Measurements from ENCODE around the gene POLR3E.

POLR3E gene

GRCh38 chr16:22262460-22262859 lies 34.7 kb upstream of the POLR3E start:
- no peaks in the 10 kb centered on the region for H3K27me3 ChIP-seq (ENCODE audit: insufficient read depth, insufficient read length)
- H3K4me1 ChIP-seq (ENCODE audit: insufficient read depth, insufficient read length) = no peaks in the 10 kb centered on the region
- peaks cover 73% of the 10 kb centered on the region for H3K36me3 ChIP-seq (ENCODE audit: insufficient read depth, insufficient read length, low read length)
- peaks cover 16% of the 10 kb centered on the region; the same call in 1 of the 2 replicates for H3K9me3 ChIP-seq (ENCODE audit: insufficient read depth, low read length)
- H3K9ac ChIP-seq (ENCODE audit: insufficient read length, low read depth) = no peak overlapping the region
- DNase-seq (ENCODE audit: low read depth, low spot score) = no peak
- TF ChIP-seq ZNF274 (IDR thresholded peaks at IDR 0.05; ENCODE audit: low read depth, low read length) (no peak), SUZ12 (IDR thresholded peaks at IDR 0.05; ENCODE audit: extremely low read depth, insufficient read depth, insufficient read length) (no peak), YY1 (IDR thresholded peaks at IDR 0.05; ENCODE audit: insufficient read depth, insufficient read length) (no peak)
- H3K4me3 ChIP-seq (ENCODE audit: insufficient read length, low read depth) = no peak overlapping the region

GRCh38 chr16:22264786-22265185 lies 32.4 kb upstream of the POLR3E start:
- no peaks in the 10 kb centered on the region for H3K27me3 ChIP-seq (ENCODE audit: insufficient read depth, insufficient read length)
- no peak overlapping the region for H3K9ac ChIP-seq (ENCODE audit: insufficient read length, low read depth)
- H3K9me3 ChIP-seq (ENCODE audit: insufficient read depth, low read length) = peaks cover 8% of the 10 kb centered on the region; the same call in 1 of the 2 replicates
- no peak overlapping the region for H3K4me3 ChIP-seq (ENCODE audit: insufficient read length, low read depth)
- no peak for DNase-seq (ENCODE audit: low read depth, low spot score)
- H3K4me1 ChIP-seq (ENCODE audit: insufficient read depth, insufficient read length) = no peaks in the 10 kb centered on the region
- TF ChIP-seq ZNF274 (IDR thresholded peaks at IDR 0.05; ENCODE audit: low read depth, low read length) (no peak), YY1 (IDR thresholded peaks at IDR 0.05; ENCODE audit: insufficient read depth, insufficient read length) (no peak), SUZ12 (IDR thresholded peaks at IDR 0.05; ENCODE audit: extremely low read depth, insufficient read depth, insufficient read length) (no peak)
- H3K36me3 ChIP-seq (ENCODE audit: insufficient read depth, insufficient read length, low read length) = peaks cover 68% of the 10 kb centered on the region

GRCh38 chr16:22265351-22265750 lies 31.9 kb upstream of the POLR3E start:
- peaks cover 2% of the 10 kb centered on the region; the same call in 1 of the 2 replicates for H3K9me3 ChIP-seq (ENCODE audit: insufficient read depth, low read length)
- H3K36me3 ChIP-seq (ENCODE audit: insufficient read depth, insufficient read length, low read length) = peaks cover 68% of the 10 kb centered on the region
- no peak overlapping the region for H3K9ac ChIP-seq (ENCODE audit: insufficient read length, low read depth)
- no peaks in the 10 kb centered on the region for H3K27me3 ChIP-seq (ENCODE audit: insufficient read depth, insufficient read length)
- TF ChIP-seq ZNF274 (IDR thresholded peaks at IDR 0.05; ENCODE audit: low read depth, low read length) (no peak), SUZ12 (IDR thresholded peaks at IDR 0.05; ENCODE audit: extremely low read depth, insufficient read depth, insufficient read length) (no peak), YY1 (IDR thresholded peaks at IDR 0.05; ENCODE audit: insufficient read depth, insufficient read length) (no peak)
- DNase-seq (ENCODE audit: low read depth, low spot score) = no peak
- no peaks in the 10 kb centered on the region for H3K4me1 ChIP-seq (ENCODE audit: insufficient read depth, insufficient read length)
- no peak overlapping the region for H3K4me3 ChIP-seq (ENCODE audit: insufficient read length, low read depth)

- H3K27me3 ChIP-seq (ENCODE audit: insufficient read depth, insufficient read length) = no peaks in the 10 kb centered on the region
- no peak overlapping the region for H3K4me3 ChIP-seq (ENCODE audit: insufficient read length, low read depth)
- H3K4me1 ChIP-seq (ENCODE audit: insufficient read depth, insufficient read length) = no peaks in the 10 kb centered on the region
- TF ChIP-seq YY1 (IDR thresholded peaks at IDR 0.05; ENCODE audit: insufficient read depth, insufficient read length) = no peak
- H3K9me3 ChIP-seq (ENCODE audit: insufficient read depth, low read length) = no peaks in the 10 kb centered on the region
- DNase-seq (ENCODE audit: low read depth, low spot score) = no peak
- no peak overlapping the region for H3K9ac ChIP-seq (ENCODE audit: insufficient read length, low read depth)
- peaks cover 63% of the 10 kb centered on the region for H3K36me3 ChIP-seq (ENCODE audit: insufficient read depth, insufficient read length, low read length)
These were observed 30.7 kb upstream of the POLR3E start for GRCh38 chr16:22266546-22266945.

GRCh38 chr16:22267764-22268163 lies 29.4 kb upstream of the POLR3E start:
- H3K4me3 ChIP-seq (ENCODE audit: insufficient read length, low read depth) = no peak overlapping the region
- peaks cover 69% of the 10 kb centered on the region for H3K36me3 ChIP-seq (ENCODE audit: insufficient read depth, insufficient read length, low read length)
- DNase-seq (ENCODE audit: low read depth, low spot score) = no peak
- H3K9me3 ChIP-seq (ENCODE audit: insufficient read depth, low read length) = no peaks in the 10 kb centered on the region
- H3K27me3 ChIP-seq (ENCODE audit: insufficient read depth, insufficient read length) = no peaks in the 10 kb centered on the region
- TF ChIP-seq ZNF274 (IDR thresholded peaks at IDR 0.05; ENCODE audit: low read depth, low read length) (no peak), YY1 (IDR thresholded peaks at IDR 0.05; ENCODE audit: insufficient read depth, insufficient read length) (no peak), SUZ12 (IDR thresholded peaks at IDR 0.05; ENCODE audit: extremely low read depth, insufficient read depth, insufficient read length) (no peak)
- H3K9ac ChIP-seq (ENCODE audit: insufficient read length, low read depth) = no peak overlapping the region
- H3K4me1 ChIP-seq (ENCODE audit: insufficient read depth, insufficient read length) = no peaks in the 10 kb centered on the region

- no peaks in the 10 kb centered on the region; the same call in 1 of the 2 replicates for H3K9me3 ChIP-seq (ENCODE audit: insufficient read depth, low read length)
- H3K4me3 ChIP-seq (ENCODE audit: insufficient read length, low read depth) = no peak overlapping the region
- H3K4me1 ChIP-seq (ENCODE audit: insufficient read depth, insufficient read length) = no peaks in the 10 kb centered on the region
- TF ChIP-seq ZNF274 (IDR thresholded peaks at IDR 0.05; ENCODE audit: low read depth, low read length) = no peak
- no peak overlapping the region for H3K9ac ChIP-seq (ENCODE audit: insufficient read length, low read depth)
- H3K27me3 ChIP-seq (ENCODE audit: insufficient read depth, insufficient read length) = no peaks in the 10 kb centered on the region
- H3K36me3 ChIP-seq (ENCODE audit: insufficient read depth, insufficient read length, low read length) = peaks cover 72% of the 10 kb centered on the region
- no peak for DNase-seq (ENCODE audit: low read depth, low spot score)
These were observed 26.7 kb upstream of the POLR3E start for GRCh38 chr16:22270525-22270924.

- DNase-seq (ENCODE audit: low read depth, low spot score) = no peak
- Histone ChIP-seq H3K9ac (ENCODE audit: insufficient read length, low read depth) (no peak overlapping the region), H3K9me3 (ENCODE audit: insufficient read depth, low read length) (no peaks in the 10 kb centered on the region; the same call in 1 of the 2 replicates), H3K4me1 (ENCODE audit: insufficient read depth, insufficient read length) (no peaks in the 10 kb centered on the region), H3K4me3 (ENCODE audit: insufficient read length, low read depth) (no peak overlapping the region), H3K27me3 (ENCODE audit: insufficient read depth, insufficient read length) (no peaks in the 10 kb centered on the region), H3K36me3 (ENCODE audit: insufficient read depth, insufficient read length, low read length) (peaks cover 57% of the 10 kb centered on the region)
- TF ChIP-seq ZNF274 (IDR thresholded peaks at IDR 0.05; ENCODE audit: low read depth, low read length) = no peak
- TF ChIP-seq YY1 (IDR thresholded peaks at IDR 0.05; ENCODE audit: insufficient read depth, insufficient read length) = no peak
- TF ChIP-seq SUZ12 (IDR thresholded peaks at IDR 0.05; ENCODE audit: extremely low read depth, insufficient read depth, insufficient read length) = no peak
These were observed 24.1 kb upstream of the POLR3E start for GRCh38 chr16:22272870-22273650.

All from NT2/D1 (cell line).